ENCODE results near the gene FBXL20. TPM values are rescaled to one million over a fixed set of nuclear protein-coding genes. Genes with fewer than 3 reads are reported as not detected.
A peak's percentile ranks its signal among the peaks of the same experiment; 100 is the strongest.

The FBXL20 gene
- total RNA-seq, 1 experiment from 2014 or later: 9.7 TPM

GRCh38 chr17:39240631-39241030, 160.8 kb downstream of the FBXL20 start (continued):
- TF ChIP-seq MXD4 (CRISPR knock-in tag; IDR thresholded peaks at IDR 0.05; ENCODE audit: borderline replicate concordance) (no peak), TEAD1 (CRISPR knock-in tag; IDR thresholded peaks at IDR 0.05) (no peak)
- TF ChIP-seq, protein P1, sequence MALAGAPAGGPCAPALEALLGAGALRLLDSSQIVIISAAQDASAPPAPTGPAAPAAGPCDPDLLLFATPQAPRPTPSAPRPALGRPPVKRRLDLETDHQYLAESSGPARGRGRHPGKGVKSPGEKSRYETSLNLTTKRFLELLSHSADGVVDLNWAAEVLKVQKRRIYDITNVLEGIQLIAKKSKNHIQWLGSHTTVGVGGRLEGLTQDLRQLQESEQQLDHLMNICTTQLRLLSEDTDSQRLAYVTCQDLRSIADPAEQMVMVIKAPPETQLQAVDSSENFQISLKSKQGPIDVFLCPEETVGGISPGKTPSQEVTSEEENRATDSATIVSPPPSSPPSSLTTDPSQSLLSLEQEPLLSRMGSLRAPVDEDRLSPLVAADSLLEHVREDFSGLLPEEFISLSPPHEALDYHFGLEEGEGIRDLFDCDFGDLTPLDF (CRISPR knock-in tag; IDR thresholded peaks at IDR 0.05): no peak

DNA sequence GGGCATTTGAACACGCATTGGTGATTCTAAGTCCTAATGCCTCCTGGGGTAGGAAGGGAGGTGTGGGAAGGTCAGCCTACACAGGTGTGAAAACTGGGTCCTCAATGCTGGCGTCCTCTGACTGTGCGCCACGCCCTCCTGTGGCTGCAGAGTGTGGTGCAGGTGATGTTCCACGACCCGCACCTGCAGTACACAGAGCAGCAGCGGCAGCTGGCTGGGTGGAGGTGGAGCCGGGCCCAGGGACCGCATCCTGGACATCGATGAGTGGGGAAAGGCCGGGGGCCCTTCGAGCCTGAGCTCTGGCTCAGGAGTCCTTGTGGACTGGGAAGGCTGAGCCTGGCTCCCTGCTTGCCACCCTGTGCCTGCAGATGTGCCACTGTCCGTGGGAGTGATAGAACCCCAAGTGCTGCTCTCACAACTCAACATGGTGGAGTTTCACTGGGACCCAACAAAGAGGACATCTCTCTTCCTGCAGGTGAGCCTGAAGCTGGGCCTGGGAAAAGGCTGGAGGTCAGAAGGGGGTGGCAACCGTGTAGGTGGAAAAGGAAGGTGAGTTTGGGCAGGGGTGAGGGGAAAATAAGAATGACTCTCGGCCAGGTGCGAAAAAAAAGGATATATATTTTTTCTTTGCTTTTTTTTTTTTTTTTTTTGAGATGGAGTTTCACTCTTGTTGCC, 161.6 kb downstream of the FBXL20 start:
- DNase-seq (ENCODE audit: low spot score): peak; percentile 91
- H3K36me3 Mint-ChIP-seq: no peaks in the 10 kb centered on the region
- no peak for TF ChIP-seq ATF3 (CRISPR knock-in tag; conservative IDR thresholded peaks at IDR 0.05)
- peak; percentile 80 for TF ChIP-seq CTCF (IDR thresholded peaks at IDR 0.05)
- no peak for TF ChIP-seq OVOL2 (CRISPR knock-in tag; IDR thresholded peaks at IDR 0.05; ENCODE audit: borderline replicate concordance)
- no peak for TF ChIP-seq ZBTB21 (CRISPR knock-in tag; IDR thresholded peaks at IDR 0.05; ENCODE audit: borderline replicate concordance)
- no peak for TF ChIP-seq GRHL2 (CRISPR knock-in tag; IDR thresholded peaks at IDR 0.05; ENCODE audit: insufficient replicate concordance, severe bottlenecking)
- TF ChIP-seq HMGXB4 (CRISPR knock-in tag; IDR thresholded peaks at IDR 0.05): 0 out of 2 replicates have a peak, but pooled peaks have one; percentile 37
- 0 out of 2 replicates have a peak, but pooled peaks have one; percentile 26 for TF ChIP-seq FOXK1 (CRISPR knock-in tag; IDR thresholded peaks at IDR 0.05)
- no peak for TF ChIP-seq ELF4 (CRISPR knock-in tag; IDR thresholded peaks at IDR 0.05; ENCODE audit: low read depth)
- TF ChIP-seq FOXP1 (CRISPR knock-in tag; IDR thresholded peaks at IDR 0.05; ENCODE audit: borderline replicate concordance): no peak
- no peak for TF ChIP-seq CREM (CRISPR knock-in tag; IDR thresholded peaks at IDR 0.05)
- TF ChIP-seq, protein P2, sequence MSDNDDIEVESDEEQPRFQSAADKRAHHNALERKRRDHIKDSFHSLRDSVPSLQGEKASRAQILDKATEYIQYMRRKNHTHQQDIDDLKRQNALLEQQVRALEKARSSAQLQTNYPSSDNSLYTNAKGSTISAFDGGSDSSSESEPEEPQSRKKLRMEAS (CRISPR knock-in tag; IDR thresholded peaks at IDR 0.05): peak; percentile 54; the same call in 1 of the 2 replicates
- no peaks in the 10 kb centered on the region for H3K9me3 Mint-ChIP-seq
- peak overlapping the region; percentile 25; the same call in 1 of the 2 replicates for H3K27ac Mint-ChIP-seq
- H3K4me1 Mint-ChIP-seq: peaks cover 25% of the 10 kb centered on the region
- peak overlapping the region; percentile 36 for H3K4me3 Mint-ChIP-seq
- peak; percentile 73 for ATAC-seq
- ChIA-PET POLR2A (interaction anchor here (0.8 to 1.1 kb wide), 2 partner anchors 14 to 40 kb away, joined by 3 to 5 read pairs; partner anchors contain the start of genes RPL19 and STAC2), CTCF (interaction anchor here (0.5 to 15.5 kb wide), 21 partner anchors 8 to 272 kb away, joined by 3 to 626 read pairs (median 5); partner anchors contain the start of genes CACNB1, RPL19 and STAC2)
- H3K27me3 Mint-ChIP-seq (ENCODE audit: low read depth): peaks cover 3% of the 10 kb centered on the region; the same call in 1 of the 2 replicates

DNA sequence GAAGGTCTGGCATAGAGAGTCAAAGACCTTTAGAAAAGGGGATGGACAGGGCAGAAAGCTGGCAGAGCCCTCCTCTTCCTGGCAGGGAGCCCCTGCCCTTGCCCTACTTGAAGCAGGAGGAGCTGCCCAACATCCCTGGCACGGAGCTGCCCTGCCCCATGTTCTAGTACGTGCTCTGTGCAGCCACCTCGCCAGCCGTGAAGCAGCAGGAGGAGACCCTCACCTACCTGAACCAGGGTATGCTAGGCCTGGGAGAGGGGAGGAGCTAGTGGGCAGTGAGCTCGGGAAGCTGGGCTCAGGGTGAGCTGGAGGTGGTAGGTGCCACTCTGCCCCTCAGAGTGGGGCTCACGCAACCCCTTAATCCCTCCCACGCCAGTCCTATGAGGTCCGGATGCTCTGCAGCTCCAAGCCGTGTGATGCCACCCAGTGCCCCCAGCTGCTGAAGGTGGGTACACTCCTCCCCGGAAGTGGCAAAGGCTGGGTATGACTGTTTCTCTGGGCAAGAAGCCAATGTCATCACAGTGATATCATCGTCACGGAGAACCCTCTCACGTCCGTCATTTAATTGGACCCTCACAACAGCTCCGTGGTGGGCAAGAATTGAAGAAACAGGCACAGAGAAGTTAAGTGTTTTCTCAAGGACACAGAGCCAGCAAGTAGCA, 163.0 kb downstream of the FBXL20 start:
- ChIA-PET POLR2A (no interaction called here), CTCF (interaction anchor here (0.7 to 15.5 kb wide), 17 partner anchors 7 to 342 kb away, joined by 3 to 626 read pairs (median 4); partner anchors contain the start of genes ARL5C, CACNB1, FBXO47 and RPL19)
- H3K4me3 Mint-ChIP-seq: no peak overlapping the region
- ATAC-seq (no peak), DNase-seq (ENCODE audit: low spot score) (no peak)
- no peaks in the 10 kb centered on the region for H3K36me3 Mint-ChIP-seq
- H3K4me1 Mint-ChIP-seq: peaks cover 13% of the 10 kb centered on the region
- no peak overlapping the region for H3K27ac Mint-ChIP-seq
- peaks cover 3% of the 10 kb centered on the region; the same call in 1 of the 2 replicates for H3K27me3 Mint-ChIP-seq (ENCODE audit: low read depth)
- no peaks in the 10 kb centered on the region for H3K9me3 Mint-ChIP-seq
- no peak for TF ChIP-seq JAZF1 (CRISPR knock-in tag; IDR thresholded peaks at IDR 0.05)
- TF ChIP-seq, protein P3, sequence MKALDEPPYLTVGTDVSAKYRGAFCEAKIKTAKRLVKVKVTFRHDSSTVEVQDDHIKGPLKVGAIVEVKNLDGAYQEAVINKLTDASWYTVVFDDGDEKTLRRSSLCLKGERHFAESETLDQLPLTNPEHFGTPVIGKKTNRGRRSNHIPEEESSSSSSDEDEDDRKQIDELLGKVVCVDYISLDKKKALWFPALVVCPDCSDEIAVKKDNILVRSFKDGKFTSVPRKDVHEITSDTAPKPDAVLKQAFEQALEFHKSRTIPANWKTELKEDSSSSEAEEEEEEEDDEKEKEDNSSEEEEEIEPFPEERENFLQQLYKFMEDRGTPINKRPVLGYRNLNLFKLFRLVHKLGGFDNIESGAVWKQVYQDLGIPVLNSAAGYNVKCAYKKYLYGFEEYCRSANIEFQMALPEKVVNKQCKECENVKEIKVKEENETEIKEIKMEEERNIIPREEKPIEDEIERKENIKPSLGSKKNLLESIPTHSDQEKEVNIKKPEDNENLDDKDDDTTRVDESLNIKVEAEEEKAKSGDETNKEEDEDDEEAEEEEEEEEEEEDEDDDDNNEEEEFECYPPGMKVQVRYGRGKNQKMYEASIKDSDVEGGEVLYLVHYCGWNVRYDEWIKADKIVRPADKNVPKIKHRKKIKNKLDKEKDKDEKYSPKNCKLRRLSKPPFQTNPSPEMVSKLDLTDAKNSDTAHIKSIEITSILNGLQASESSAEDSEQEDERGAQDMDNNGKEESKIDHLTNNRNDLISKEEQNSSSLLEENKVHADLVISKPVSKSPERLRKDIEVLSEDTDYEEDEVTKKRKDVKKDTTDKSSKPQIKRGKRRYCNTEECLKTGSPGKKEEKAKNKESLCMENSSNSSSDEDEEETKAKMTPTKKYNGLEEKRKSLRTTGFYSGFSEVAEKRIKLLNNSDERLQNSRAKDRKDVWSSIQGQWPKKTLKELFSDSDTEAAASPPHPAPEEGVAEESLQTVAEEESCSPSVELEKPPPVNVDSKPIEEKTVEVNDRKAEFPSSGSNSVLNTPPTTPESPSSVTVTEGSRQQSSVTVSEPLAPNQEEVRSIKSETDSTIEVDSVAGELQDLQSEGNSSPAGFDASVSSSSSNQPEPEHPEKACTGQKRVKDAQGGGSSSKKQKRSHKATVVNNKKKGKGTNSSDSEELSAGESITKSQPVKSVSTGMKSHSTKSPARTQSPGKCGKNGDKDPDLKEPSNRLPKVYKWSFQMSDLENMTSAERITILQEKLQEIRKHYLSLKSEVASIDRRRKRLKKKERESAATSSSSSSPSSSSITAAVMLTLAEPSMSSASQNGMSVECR (CRISPR knock-in tag; IDR thresholded peaks at IDR 0.05; ENCODE audit: borderline replicate concordance): no peak
- no peak for TF ChIP-seq ZNF317 (CRISPR knock-in tag; IDR thresholded peaks at IDR 0.05; ENCODE audit: borderline replicate concordance, low read depth)
- no peak for TF ChIP-seq ZNF416 (CRISPR knock-in tag; IDR thresholded peaks at IDR 0.05)
- TF ChIP-seq ATF1 (CRISPR knock-in tag; IDR thresholded peaks at IDR 0.05): no peak
- TF ChIP-seq, protein P4, sequence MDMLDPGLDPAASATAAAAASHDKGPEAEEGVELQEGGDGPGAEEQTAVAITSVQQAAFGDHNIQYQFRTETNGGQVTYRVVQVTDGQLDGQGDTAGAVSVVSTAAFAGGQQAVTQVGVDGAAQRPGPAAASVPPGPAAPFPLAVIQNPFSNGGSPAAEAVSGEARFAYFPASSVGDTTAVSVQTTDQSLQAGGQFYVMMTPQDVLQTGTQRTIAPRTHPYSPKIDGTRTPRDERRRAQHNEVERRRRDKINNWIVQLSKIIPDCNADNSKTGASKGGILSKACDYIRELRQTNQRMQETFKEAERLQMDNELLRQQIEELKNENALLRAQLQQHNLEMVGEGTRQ (CRISPR knock-in tag; IDR thresholded peaks at IDR 0.05): no peak

All from WTC11 (cell line).